Astrocyte of the cerebellum (primary cell): Measurements from ENCODE around the gene FAM228B.
"Not testable (repeated sequence)": the region's sequence is repeated elsewhere in the genome, so short reads cannot be mapped to it uniquely, and the experiment has no call there.

Source experiments
- DNase-seq: peaks from one replicate; pipeline ENCODE4 v3.0.0-alpha.2; 2011; ENCODE audit warnings: low read depth
- H3K4me3 ChIP-seq: 2 replicates; pipeline ENCODE4 v1.5.1; 2011; ENCODE audit warnings: mild to moderate bottlenecking, low read depth, low read length, moderate library complexity
- CTCF ChIP-seq: IDR thresholded peaks from 2 replicates; pipeline ENCODE4 v1.5.1; 2012; ENCODE audit warnings: low read length, low read depth, moderate library complexity, mild to moderate bottlenecking; ENCODE audit errors: missing control alignments
- in situ Hi-C: cut with HindIII; loops from 2 replicates; pipeline ENCODE4 v1.10.0; 2017; ENCODE audit warnings: low sequenced_read_pairs

The FAM228B gene

GRCh38 chr2:24122366-24123194 is 689 bp upstream of the FAM228B start:
- peak overlapping the region; percentile 68 for H3K4me3 ChIP-seq
- in situ Hi-C loops = no loop called here
- no peak for DNase-seq
- TF ChIP-seq CTCF = no peak

GRCh38 chr2:24123922-24124580 is 782 bp downstream of the FAM228B start:
- in situ Hi-C loops = no loop called here
- no peak for DNase-seq
- TF ChIP-seq CTCF = no peak
- peak overlapping the region; percentile 68 for H3K4me3 ChIP-seq

DNA sequence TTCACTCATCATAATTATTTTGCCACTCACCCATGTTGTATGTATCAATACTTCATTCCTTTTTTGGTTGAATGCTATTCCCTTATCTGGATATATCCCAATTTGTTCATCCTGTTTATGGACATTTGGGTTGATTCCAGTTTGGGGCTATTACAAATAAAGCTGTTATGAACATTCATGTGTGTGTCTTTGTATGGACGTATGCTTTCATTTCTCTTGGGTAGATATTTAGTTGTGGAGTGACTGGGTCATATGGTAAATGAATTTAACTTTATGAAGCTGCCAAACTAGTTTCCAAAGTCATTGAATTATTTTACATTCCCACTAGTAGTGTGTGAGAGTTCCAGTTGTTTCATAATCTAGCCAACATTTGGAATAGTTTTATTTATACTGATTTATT is 2.7 kb downstream of the FAM228B start:
- no peak overlapping the region for H3K4me3 ChIP-seq
- DNase-seq = no peak
- in situ Hi-C loops = no loop called here
- no peak for TF ChIP-seq CTCF

- no peak for TF ChIP-seq CTCF
- DNase-seq = no peak
- no peak overlapping the region for H3K4me3 ChIP-seq
- in situ Hi-C loops = no loop called here
These were observed 9.3 kb downstream of the FAM228B start for GRCh38 chr2:24132543-24132942.

- in situ Hi-C loops, H3K4me3 ChIP-seq, DNase-seq: not testable (repeated sequence)
These were observed 17.0 kb downstream of the FAM228B start for GRCh38 chr2:24140305-24140704.

DNA sequence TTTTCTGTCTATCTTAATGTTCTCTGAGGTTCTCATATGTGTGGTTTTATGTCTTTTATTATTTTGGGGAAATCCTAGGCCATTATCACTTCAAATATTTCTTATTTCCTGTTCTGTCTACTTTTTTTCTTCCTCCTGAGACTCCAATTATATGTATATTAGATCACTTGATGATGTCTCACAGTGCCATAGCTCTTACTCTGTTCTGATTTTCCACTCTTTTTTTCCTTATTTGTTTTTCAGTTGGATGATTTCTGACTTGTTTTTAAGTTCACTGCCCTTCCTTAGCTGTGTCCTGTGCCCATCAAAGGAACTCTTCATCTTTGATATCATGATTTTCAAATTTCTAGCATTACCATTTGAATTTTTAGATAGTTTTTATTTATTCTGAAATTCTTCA is 24.1 kb downstream of the FAM228B start:
- H3K4me3 ChIP-seq = no peak overlapping the region
- in situ Hi-C loops = no loop called here
- no peak for TF ChIP-seq CTCF
- DNase-seq = no peak
